Endothelial cell of umbilical vein (primary cell): ENCODE measurements around the gene SRSF3.

ENCODE experiments used
- GATA2 ChIP-seq: IDR thresholded peaks from 2 replicates; pipeline ENCODE4 v1.7.0; 2011; ENCODE audit warnings: low read depth, mild to moderate bottlenecking, moderate library complexity, mixed read lengths, low read length; ENCODE audit not compliant: insufficient read length, insufficient read depth
- MYC ChIP-seq: IDR thresholded peaks from one replicate; pipeline ENCODE4 v1.6.1; 2011; ENCODE audit warnings: mild to moderate bottlenecking, low read depth, low read length
- POLR2A ChIP-seq: IDR thresholded peaks from 2 replicates; pipeline ENCODE4 v1.6.1; 2012; ENCODE audit warnings: low read depth, mild to moderate bottlenecking, control low read depth, low read length

DNA sequence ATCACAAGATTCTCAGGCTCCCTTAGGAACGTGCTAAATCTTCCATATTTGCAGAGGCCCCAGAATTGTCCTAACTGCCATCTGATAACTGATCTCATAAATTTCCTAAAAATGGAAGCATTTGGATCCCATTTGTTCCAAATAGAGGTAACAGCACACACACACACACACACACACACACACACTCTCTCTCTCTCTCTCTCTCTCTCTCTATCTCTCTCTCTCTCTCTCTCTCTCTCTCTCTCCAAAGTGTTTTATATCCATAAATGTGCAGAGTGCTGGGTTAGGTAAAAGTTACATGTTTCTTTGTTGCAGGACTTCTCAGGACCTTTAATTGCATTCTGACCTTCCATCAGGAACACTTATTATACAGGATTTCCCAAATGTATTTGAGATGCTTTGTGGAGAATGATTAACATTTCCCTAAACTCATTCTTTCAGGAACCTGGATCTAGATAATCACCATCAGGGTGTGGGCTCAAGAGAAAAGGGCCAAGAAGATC, 38.4 kb upstream of the SRSF3 start:
- TF ChIP-seq POLR2A (no peak), GATA2 (no peak), MYC (no peak)
